ENCODE data around the gene PRRC2A. TPM values are rescaled to one million over a fixed set of nuclear protein-coding genes. Genes with fewer than 3 reads are reported as not detected.

Gene PRRC2A
- 100 to 1,000 TPM; 112 to 149 (median 132) TPM for polyA plus RNA-seq (ENCODE audit: insufficient read length in 10 of 10)
- long read RNA-seq, donor 1, partial matches to known transcripts, result 55 of 59 reads
- long read RNA-seq, donor 1, other reads (novel, unspliced or antisense), result 0 of 59 reads
- long read RNA-seq, donor 2, partial matches to known transcripts, result 17 of 19 reads
- long read RNA-seq, donor 2, other reads (novel, unspliced or antisense), result 0 of 19 reads
- long read RNA-seq, donor 3, result 0 reads
- long read RNA-seq, donor 4, full-length matches to known transcripts, result 5 of 325 reads
- long read RNA-seq, donor 4, partial matches to known transcripts, result 320 of 325 reads
- long read RNA-seq, donor 4, other reads (novel, unspliced or antisense), result 0 of 325 reads
- long read RNA-seq, donor 5, transcript PRRC2A-210 (2 exons, 916 nt), result major isoform, 5 of 222 reads
- long read RNA-seq, donor 5, partial matches to known transcripts, result 191 of 222 reads
- long read RNA-seq, donor 5, other reads (novel, unspliced or antisense), result 22 of 222 reads
- long read RNA-seq, donor 6, partial matches to known transcripts, result 120 of 133 reads
- long read RNA-seq, donor 6, other reads (novel, unspliced or antisense), result 10 of 133 reads
- long read RNA-seq, donor 7, partial matches to known transcripts, result 9 of 12 reads
- long read RNA-seq, donor 7, other reads (novel, unspliced or antisense), result 0 of 12 reads
- long read RNA-seq, donor 8, partial matches to known transcripts, result 60 of 63 reads
- long read RNA-seq, donor 8, other reads (novel, unspliced or antisense), result 0 of 63 reads
- long read RNA-seq, donor 9, result 0 reads

DNA sequence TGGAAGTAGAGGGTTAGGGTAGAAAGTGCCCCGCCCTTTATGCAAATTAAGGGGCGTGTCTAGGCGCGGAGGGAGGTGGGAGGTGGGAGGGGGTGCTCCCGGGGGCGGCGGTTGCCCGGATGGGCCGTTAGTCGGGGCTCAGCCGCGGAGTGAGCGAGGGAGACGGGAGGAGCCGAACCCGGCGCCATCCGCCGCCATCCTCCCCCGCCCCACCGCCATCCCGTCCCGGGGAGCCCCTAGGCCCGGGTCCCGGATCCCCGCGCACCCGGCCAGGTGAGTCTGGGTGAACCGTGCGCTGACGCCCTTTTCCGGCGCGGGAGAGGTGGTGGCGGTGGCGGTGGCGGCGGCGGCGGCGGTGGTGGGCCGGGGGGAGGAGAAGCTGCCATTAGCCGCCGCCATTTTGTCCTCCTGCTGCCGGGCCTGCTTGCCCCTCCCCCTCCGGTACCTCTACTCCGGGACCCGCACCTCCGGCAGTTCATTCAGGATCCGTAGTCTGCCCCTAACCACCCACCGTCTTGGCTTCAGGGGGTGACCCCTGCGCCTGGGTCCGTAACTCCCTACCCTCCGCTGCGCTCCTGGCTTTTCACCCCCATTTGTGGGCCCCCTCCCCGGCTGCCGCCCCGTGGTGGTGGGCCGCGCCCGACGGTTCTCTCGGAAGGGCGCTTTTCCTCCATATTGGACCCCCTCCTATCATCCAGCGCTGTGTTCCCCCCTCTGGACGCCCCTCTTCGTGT lies at the start of gene PRRC2A:
TSS of gene PRRC2A (plus strand) at position 130 of the 734 bp plus-strand sequence. CDS start 2,075 bp downstream, outside the sequence.
- DNase-seq, result peak in 2 of 3 donors; percentile 79 to 95

- no peak for DNase-seq
These were observed 48.2 kb upstream of the PRRC2A start, which contains the start of gene LTA for GRCh38 chr6:31572041-31572911. LTA (plus strand) TSS chr6:31572289; CDS start chr6:31572743, 454 bp downstream.

DNA sequence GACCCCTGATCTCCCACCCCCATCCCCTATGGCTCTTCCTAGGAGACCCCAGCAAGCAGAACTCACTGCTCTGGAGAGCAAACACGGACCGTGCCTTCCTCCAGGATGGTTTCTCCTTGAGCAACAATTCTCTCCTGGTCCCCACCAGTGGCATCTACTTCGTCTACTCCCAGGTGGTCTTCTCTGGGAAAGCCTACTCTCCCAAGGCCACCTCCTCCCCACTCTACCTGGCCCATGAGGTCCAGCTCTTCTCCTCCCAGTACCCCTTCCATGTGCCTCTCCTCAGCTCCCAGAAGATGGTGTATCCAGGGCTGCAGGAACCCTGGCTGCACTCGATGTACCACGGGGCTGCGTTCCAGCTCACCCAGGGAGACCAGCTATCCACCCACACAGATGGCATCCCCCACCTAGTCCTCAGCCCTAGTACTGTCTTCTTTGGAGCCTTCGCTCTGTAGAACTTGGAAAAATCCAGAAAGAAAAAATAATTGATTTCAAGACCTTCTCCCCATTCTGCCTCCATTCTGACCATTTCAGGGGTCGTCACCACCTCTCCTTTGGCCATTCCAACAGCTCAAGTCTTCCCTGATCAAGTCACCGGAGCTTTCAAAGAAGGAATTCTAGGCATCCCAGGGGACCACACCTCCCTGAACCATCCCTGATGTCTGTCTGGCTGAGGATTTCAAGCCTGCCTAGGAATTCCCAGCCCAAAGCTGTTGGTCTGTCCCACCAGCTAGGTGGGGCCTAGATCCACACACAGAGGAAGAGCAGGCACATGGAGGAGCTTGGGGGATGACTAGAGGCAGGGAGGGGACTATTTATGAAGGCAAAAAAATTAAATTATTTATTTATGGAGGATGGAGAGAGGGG lies 47.0 kb upstream of the PRRC2A start:
- DNase-seq, result no peak

DNA sequence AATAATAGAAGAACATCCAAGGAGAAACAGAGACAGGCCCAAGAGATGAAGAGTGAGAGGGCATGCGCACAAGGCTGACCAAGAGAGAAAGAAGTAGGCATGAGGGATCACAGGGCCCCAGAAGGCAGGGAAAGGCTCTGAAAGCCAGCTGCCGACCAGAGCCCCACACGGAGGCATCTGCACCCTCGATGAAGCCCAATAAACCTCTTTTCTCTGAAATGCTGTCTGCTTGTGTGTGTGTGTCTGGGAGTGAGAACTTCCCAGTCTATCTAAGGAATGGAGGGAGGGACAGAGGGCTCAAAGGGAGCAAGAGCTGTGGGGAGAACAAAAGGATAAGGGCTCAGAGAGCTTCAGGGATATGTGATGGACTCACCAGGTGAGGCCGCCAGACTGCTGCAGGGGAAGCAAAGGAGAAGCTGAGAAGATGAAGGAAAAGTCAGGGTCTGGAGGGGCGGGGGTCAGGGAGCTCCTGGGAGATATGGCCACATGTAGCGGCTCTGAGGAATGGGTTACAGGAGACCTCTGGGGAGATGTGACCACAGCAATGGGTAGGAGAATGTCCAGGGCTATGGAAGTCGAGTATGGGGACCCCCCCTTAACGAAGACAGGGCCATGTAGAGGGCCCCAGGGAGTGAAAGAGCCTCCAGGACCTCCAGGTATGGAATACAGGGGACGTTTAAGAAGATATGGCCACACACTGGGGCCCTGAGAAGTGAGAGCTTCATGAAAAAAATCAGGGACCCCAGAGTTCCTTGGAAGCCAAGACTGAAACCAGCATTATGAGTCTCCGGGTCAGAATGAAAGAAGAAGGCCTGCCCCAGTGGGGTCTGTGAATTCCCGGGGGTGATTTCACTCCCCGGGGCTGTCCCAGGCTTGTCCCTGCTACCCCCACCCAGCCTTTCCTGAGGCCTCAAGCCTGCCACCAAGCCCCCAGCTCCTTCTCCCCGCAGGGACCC lies 46.1 kb upstream of the PRRC2A start:
- DNase-seq, result no peak

DNA sequence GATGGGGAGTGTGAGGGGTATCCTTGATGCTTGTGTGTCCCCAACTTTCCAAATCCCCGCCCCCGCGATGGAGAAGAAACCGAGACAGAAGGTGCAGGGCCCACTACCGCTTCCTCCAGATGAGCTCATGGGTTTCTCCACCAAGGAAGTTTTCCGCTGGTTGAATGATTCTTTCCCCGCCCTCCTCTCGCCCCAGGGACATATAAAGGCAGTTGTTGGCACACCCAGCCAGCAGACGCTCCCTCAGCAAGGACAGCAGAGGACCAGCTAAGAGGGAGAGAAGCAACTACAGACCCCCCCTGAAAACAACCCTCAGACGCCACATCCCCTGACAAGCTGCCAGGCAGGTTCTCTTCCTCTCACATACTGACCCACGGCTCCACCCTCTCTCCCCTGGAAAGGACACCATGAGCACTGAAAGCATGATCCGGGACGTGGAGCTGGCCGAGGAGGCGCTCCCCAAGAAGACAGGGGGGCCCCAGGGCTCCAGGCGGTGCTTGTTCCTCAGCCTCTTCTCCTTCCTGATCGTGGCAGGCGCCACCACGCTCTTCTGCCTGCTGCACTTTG lies 45.1 kb upstream of the PRRC2A start, which contains the start of gene TNF:
TSS of gene TNF (plus strand) at position 231 of the 567 bp plus-strand sequence. CDS start at position 408, 177 bp downstream.
- peak in 2 of 3 donors; percentile 32 to 48 for DNase-seq

DNA sequence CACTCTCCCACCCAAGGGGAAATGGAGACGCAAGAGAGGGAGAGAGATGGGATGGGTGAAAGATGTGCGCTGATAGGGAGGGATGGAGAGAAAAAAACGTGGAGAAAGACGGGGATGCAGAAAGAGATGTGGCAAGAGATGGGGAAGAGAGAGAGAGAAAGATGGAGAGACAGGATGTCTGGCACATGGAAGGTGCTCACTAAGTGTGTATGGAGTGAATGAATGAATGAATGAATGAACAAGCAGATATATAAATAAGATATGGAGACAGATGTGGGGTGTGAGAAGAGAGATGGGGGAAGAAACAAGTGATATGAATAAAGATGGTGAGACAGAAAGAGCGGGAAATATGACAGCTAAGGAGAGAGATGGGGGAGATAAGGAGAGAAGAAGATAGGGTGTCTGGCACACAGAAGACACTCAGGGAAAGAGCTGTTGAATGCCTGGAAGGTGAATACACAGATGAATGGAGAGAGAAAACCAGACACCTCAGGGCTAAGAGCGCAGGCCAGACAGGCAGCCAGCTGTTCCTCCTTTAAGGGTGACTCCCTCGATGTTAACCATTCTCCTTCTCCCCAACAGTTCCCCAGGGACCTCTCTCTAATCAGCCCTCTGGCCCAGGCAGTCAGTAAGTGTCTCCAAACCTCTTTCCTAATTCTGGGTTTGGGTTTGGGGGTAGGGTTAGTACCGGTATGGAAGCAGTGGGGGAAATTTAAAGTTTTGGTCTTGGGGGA lies 44.4 kb upstream of the PRRC2A start:
- no peak for DNase-seq

- DNase-seq, result no peak
These were observed 43.5 kb upstream of the PRRC2A start for GRCh38 chr6:31576897-31577578.

DNA sequence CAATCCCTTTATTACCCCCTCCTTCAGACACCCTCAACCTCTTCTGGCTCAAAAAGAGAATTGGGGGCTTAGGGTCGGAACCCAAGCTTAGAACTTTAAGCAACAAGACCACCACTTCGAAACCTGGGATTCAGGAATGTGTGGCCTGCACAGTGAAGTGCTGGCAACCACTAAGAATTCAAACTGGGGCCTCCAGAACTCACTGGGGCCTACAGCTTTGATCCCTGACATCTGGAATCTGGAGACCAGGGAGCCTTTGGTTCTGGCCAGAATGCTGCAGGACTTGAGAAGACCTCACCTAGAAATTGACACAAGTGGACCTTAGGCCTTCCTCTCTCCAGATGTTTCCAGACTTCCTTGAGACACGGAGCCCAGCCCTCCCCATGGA lies 42.9 kb upstream of the PRRC2A start:
- DNase-seq, result no peak

- DNase-seq, result no peak
These were observed 42.1 kb upstream of the PRRC2A start for GRCh38 chr6:31578184-31579118.

DNA sequence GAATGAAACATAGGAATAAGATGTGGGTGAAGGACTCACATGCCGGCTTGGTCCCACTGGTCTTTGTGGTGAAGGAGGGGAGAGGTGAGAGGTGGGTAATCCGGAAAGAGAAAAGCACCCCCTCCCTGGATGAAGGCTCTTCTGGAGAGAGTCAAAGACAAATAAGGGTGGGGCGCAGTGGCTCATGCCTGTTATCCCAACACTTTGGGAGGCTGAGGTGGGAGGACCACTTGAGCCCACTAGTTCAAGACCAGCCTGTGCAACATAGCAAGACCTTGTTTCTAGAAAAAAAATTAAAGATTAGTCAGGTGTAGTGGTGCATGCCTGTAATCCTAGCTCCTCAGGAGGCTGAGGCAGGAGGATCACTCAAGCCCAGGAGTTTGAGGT lies 41.4 kb upstream of the PRRC2A start:
- no peak for DNase-seq

GRCh38 chr6:31579546-31580437 lies 40.7 kb upstream of the PRRC2A start:
- DNase-seq, result no peak

DNA sequence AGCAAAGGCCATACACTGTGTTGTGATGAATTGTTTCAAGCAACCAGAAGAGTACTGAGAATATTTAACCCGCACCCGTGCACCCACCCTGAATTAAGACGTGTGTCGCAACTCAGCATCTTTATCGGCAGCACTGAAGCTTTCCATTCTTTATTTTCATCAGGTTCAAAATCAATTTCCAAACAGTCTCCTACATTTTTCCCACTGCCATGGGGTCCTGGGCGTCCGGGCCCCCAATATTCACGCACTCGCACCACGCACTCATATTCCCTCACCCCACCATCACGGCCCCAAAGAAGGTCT lies 40.1 kb upstream of the PRRC2A start:
- no peak for DNase-seq

DNA sequence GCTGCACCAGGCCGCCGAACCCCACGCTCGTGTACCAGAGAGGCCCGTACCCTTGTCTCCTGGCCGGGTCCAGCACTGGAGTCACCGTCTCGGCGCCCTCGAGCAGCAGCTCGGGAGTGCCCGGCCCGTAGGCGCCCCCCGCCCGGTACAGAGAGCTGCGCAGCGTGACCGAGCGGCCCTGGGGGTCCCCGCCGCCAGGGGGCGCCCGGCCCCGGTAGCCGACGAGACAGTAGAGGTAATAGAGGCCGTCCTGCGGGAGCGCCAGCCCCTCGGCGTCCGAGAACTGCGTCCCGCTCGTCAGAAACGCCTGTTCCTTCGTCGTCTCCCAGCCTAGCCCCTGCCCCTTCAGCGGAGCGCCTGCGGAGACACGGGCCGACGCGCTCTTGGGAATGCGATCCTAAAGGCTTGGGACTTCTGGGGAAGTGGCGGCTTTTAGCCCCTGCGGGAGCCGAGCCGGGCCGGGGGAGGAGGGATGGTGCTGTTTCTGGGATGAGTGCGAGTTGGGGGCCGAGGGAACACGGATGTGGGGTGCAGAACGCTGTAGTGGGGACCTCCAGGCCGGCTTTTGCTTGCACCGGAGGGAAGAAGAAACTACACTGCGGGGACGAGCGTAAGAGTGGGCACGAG lies 39.6 kb upstream of the PRRC2A start:
- peak; percentile 73 to 94 (median 87) for DNase-seq

DNA sequence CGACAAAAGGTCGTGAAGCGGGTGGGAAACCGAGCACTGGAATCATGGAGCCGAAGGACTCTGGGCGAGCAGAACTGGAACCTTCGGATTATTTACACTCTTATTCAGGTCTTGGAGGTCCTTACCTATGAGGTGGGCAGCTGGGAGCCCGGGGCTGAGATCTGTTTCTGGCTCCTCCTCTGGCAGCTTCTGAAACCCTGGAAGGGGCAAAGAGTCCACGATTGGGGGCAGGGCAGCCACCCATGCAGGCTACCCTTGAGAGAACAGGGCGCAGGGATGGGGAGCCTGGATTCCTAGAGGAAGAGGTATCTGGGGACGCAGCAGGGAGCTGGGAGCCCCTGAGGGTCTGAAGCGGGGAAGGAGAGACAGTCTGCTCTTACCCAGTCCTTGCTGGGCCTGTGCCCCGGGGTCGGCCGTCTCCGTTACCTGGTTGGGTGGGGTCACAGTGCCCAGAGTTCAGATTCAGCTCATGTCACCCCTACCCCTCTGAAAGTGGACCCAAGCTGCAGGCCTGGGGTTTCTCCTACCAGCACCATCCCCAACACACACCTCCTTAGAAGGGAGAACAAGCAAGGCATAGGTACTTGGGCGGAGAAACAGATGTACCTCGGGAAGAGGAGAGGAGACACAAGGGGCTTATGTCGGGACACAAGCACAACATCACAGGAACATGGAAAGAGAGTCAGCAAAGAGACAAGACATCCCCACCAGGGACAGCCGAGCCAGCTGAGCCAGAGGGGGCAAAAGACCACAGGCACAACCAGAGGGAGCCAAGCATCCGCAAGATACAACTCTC lies 38.9 kb upstream of the PRRC2A start:
- peak in 1 of 3 donors; percentile 22 for DNase-seq

Measured in muscle of back (tissue), 13 donors.